ENCODE data around the gene TEX2. TPM values are rescaled to one million over a fixed set of nuclear protein-coding genes. Genes with fewer than 3 reads are reported as not detected.

Gene TEX2
- total and polyA plus RNA-seq, 8 donors: 8.9 to 30.3 (median 22.4) TPM

GRCh38 chr17:64129765-64130558 is 133.1 kb downstream of the TEX2 start, which contains the start of gene ERN1:
ERN1 (minus strand) TSS chr17:64130144; CDS start chr17:64130029, 115 bp downstream.
- Histone ChIP-seq H3K36me3 (no peaks in the 10 kb centered on the region), H3K9me3 (no peaks in the 10 kb centered on the region), H3K4me1 (peaks cover 4 to 25% (median 6%) of the 10 kb centered on the region in 3 donors), H3K27me3 (no peaks in the 10 kb centered on the region), H3K4me3 (peak within 1 kb of the TSS; percentile 31 to 94 (median 87)), H3K27ac (peak within 1 kb of the TSS; percentile 93 to 98 (median 95))
- no peak for TF ChIP-seq CTCF (IDR thresholded peaks at IDR 0.05)
- peak; percentile 91 to 99 (median 94) for DNase-seq
- WGBS, 2 donors: 2 to 3% methylated on average over 80 to 98 of the region's 98 CpGs
- intact Hi-C loops (cut with DNase I): loop anchor here (5.0 to 10.0 kb wide), 6 partner anchors 58 to 215 kb away; partner anchors contain the start of genes CSHL1 (in 2 of the 3), GH1 (in 2 of the 3) and ICAM2 (in 1 of the 3)
- no peak for FAIRE-seq
- peak; percentile 88 to 95 (median 90) for ATAC-seq

GRCh38 chr17:64129515-64129764 is 133.6 kb downstream of the TEX2 start:
- no peaks in the 10 kb centered on the region for H3K27me3 ChIP-seq
- H3K4me3 ChIP-seq: peak overlapping the region; percentile 31 to 94 (median 87)
- H3K9me3 ChIP-seq: no peaks in the 10 kb centered on the region
- FAIRE-seq (no peak), ATAC-seq (peak in 2 of 4 donors; percentile 0), DNase-seq (no peak)
- H3K4me1 ChIP-seq: peaks cover 1 to 23% (median 4%) of the 10 kb centered on the region in 3 donors
- intact Hi-C loops (cut with DNase I): loop anchor here in 2 of 3 donors (5.0 to 10.0 kb wide), 2 partner anchors 57 to 65 kb away; no protein-coding TSS in a partner anchor
- WGBS, 2 donors: 0% methylated on average over 31 of the region's 31 CpGs
- H3K36me3 ChIP-seq: no peaks in the 10 kb centered on the region
- no peak for TF ChIP-seq CTCF (IDR thresholded peaks at IDR 0.05)
- H3K27ac ChIP-seq: peak overlapping the region; percentile 93 to 98 (median 95)

- peak; percentile 15 to 41 (median 29) for ATAC-seq
Measured at GRCh38 chr17:64128787-64129514, 134.1 kb downstream of the TEX2 start.

GRCh38 chr17:64126918-64127317 is 136.1 kb downstream of the TEX2 start:
- no peak for TF ChIP-seq CTCF (IDR thresholded peaks at IDR 0.05)
- peaks cover 4 to 42% (median 18%) of the 10 kb centered on the region in 3 donors for H3K4me1 ChIP-seq
- H3K27ac ChIP-seq: peak overlapping the region in 2 of 4 donors; percentile 6 to 98
- H3K4me3 ChIP-seq: peak overlapping the region in 2 of 4 donors; percentile 84 to 90
- ATAC-seq (no peak), FAIRE-seq (no peak), DNase-seq (no peak)
- no peaks in the 10 kb centered on the region for H3K9me3 ChIP-seq
- WGBS, 2 donors: 38 to 41% methylated on average over 1 of the region's 1 CpG
- no peaks in the 10 kb centered on the region for H3K36me3 ChIP-seq
- no peaks in the 10 kb centered on the region for H3K27me3 ChIP-seq
- intact Hi-C loops (cut with DNase I): loop anchor here in 2 of 3 donors (5.0 to 10.0 kb wide), 2 partner anchors 55 to 62 kb away; no protein-coding TSS in a partner anchor

More at GRCh38 chr17:64128787-64129514, 134.1 kb downstream of the TEX2 start:
- 2 to 3% methylated on average over 15 of the region's 15 CpGs for WGBS, 2 donors
- Histone ChIP-seq H3K27me3 (no peaks in the 10 kb centered on the region), H3K9me3 (no peaks in the 10 kb centered on the region), H3K27ac (peak overlapping the region; percentile 93 to 98 (median 95)), H3K4me3 (peak overlapping the region; percentile 31 to 94 (median 87)), H3K36me3 (no peaks in the 10 kb centered on the region), H3K4me1 (peaks cover 0 to 24% (median 4%) of the 10 kb centered on the region in 3 donors)
- FAIRE-seq (no peak), DNase-seq (peak in 3 of 6 donors; percentile 45 to 53 (median 52))
- no peak for TF ChIP-seq CTCF (IDR thresholded peaks at IDR 0.05)
- intact Hi-C loops (cut with DNase I): loop anchor here in 2 of 3 donors (5.0 to 10.0 kb wide), 2 partner anchors 57 to 64 kb away; no protein-coding TSS in a partner anchor
